HTERT RPE-1 (cell line): ENCODE measurements around the gene SESN2.

ENCODE experiments used
- in situ Hi-C: fragments of 300-500 bp; cut with MboI; formaldehyde crosslinking; loops from 4 replicates; pipeline ENCODE4 v1.14.3; 2020; ENCODE audit warnings: low sequenced_read_pairs

The SESN2 gene

GRCh38 chr1:28249013-28249865 is 10.1 kb upstream of the SESN2 start:
- in situ Hi-C loops, result no loop called here

GRCh38 chr1:28249866-28250295 is 9.4 kb upstream of the SESN2 start:
- in situ Hi-C loops, result no loop called here

DNA sequence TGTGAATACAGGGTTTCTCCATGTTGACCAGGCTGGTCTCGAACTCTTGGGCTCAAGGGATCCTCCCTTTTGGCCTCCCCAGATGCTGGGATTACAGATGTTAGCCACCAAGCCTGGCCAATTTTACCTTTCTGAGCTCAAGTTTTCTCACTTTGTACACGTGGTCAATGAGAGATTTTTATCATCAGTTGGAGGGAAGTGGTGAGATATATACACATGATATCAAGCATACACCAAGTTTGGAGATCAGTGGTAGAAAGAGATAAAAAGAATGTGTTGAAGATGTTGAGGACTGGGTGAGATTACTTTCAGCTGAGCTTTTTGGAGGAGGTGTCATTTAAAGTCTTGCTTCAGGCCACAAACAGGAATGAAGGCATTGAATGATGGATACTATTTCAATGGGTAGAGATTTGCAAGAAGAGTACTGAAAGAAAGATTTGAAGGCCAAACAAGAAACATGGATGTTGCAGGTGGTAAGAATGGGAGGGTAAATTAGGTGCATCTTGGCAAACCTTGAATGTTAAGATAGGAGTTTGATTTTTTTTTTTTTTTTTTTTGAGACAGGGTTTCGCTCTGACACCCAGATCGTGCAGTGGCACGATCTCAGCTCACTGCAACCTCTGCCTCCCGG is 3.0 kb upstream of the SESN2 start:
- in situ Hi-C loops, result no loop called here

GRCh38 chr1:28257736-28258135 is 1.6 kb upstream of the SESN2 start:
- in situ Hi-C loops, result no loop called here

GRCh38 chr1:28258628-28259251 is 578 bp upstream of the SESN2 start:
- in situ Hi-C loops, result no loop called here

- in situ Hi-C loops, result no loop called here
These were observed 850 bp downstream of the SESN2 start for GRCh38 chr1:28259934-28260802.

- in situ Hi-C loops, result no loop called here
These were observed 1.5 kb downstream of the SESN2 start for GRCh38 chr1:28260803-28261174.

GRCh38 chr1:28264897-28265296 is 5.6 kb downstream of the SESN2 start:
- in situ Hi-C loops, result no loop called here

GRCh38 chr1:28265577-28265976 is 6.3 kb downstream of the SESN2 start:
- in situ Hi-C loops, result no loop called here

DNA sequence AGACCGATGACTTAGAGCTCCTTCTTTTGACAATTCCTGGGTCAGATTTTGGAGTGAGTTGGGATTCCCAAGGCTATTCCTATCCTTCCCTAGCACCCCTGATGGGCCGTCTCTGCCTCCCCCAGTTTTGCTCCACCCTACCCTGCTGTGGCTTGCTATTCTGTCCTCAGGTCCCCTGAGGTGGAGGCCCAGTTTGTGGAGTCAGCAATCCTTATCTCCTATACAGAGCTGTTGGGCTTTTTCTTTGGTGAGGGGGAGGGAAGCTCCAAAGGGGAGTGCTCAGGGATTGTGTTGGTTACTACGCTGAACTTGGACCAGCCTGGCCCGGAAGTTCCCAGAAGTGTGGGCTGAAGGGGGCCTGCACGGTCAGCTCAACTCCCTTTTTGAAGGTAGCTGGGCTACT is 7.6 kb downstream of the SESN2 start:
- in situ Hi-C loops, result no loop called here

DNA sequence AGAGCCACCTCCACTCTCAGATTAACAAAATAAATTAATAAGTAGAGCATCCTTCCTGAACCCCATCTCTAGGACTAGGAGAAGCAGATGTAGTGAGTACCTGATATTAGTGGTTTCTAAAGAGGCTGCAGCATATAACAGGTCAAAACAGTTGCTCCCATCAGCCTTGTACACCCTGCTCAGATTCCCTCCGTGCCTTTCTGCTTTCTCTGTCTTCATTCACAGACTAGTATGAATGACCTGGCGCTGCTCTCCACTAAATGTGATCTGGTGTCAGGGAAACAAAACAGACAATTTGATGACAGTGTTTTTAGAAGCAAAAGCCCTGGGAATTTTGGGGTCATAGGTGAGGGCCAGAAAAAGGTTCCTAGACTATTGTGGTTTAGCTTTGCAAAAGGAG is 8.3 kb downstream of the SESN2 start:
- in situ Hi-C loops, result no loop called here

DNA sequence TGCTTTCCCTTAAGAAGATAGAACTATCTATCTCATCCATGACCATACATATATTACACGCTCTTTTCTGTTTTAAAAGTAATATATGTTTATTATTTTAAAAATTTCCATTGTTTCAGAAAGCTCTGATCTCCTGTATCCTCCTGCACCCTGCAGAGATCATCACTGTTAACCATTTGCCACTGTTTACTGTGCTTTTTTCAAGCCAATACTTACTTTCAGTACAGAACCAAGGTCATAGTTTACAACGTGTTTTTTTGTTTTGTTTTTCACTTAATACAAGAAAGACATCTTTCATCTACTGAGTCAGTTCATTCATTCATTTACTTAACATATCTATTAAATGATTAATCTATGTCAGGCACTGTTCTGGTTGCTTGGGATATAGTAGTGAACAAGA is 10.2 kb downstream of the SESN2 start:
- in situ Hi-C loops, result no loop called here

DNA sequence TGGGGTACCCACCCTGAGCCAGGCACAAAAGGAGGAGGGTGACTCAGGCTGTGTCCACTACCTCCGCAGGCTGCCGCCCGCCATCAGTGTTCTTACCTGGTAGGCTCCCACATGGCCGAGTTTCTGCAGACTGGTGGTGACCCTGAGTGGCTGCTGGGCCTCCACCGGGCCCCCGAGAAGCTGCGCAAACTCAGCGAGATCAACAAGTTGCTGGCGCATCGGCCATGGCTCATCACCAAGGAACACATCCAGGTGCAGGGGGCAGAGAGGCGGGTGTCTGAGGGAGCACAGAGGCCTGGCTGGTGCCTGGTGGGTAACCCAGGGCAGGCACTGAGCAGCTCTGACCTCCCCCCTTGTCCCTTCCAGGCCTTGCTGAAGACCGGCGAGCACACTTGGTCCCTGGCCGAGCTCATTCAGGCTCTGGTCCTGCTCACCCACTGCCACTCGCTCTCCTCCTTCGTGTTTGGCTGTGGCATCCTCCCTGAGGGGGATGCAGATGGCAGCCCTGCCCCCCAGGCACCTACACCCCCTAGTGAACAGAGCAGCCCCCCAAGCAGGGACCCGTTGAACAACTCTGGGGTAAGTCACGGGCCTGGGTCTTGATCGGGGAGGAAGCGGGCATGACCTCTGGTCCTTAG is 13.0 kb downstream of the SESN2 start:
- in situ Hi-C loops, result no loop called here

DNA sequence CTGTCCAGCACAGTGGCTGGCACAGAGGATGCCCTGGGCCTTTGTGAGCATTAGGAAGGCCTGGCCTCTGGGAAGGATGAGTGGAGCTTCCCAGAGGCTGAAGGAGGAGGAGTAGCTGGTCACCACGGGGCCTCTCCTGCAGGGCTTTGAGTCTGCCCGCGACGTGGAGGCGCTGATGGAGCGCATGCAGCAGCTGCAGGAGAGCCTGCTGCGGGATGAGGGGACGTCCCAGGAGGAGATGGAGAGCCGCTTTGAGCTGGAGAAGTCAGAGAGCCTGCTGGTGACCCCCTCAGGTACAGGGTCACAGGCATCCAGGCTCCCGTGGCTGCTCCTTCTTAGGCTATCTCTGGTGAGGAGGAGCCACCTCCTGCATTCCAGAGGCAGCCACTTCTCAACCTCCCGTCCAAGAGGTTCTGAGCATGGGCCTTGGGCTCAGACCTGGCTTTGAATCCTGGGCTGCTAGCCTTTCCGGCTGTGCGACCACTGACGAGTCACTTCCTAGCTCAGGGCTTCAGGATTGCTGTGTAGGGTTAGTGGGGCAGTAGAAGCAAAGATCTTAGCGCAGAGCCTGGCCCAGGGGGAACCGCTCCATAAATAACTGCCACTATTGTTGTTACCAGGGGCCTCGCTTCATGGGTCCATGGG is 14.0 kb downstream of the SESN2 start:
- in situ Hi-C loops, result no loop called here

DNA sequence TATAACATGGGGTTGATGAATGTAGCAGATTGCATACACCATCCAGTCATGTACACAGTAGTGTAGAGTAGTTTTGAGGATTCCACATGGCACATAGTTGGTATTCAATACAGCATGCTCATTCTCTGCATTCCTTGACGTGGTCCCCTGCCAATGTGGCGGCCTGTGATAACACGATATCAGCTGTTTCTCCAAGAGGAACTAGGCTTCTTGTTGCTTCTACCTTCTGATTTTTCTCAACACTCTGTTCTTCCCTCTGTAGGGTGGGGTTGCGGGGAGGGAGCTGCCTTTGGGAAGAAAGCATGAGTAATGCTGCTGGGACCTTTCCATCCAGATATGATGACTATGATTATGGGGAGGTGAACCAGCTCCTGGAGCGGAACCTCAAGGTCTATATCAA is 19.4 kb downstream of the SESN2 start:
- in situ Hi-C loops, result no loop called here

DNA sequence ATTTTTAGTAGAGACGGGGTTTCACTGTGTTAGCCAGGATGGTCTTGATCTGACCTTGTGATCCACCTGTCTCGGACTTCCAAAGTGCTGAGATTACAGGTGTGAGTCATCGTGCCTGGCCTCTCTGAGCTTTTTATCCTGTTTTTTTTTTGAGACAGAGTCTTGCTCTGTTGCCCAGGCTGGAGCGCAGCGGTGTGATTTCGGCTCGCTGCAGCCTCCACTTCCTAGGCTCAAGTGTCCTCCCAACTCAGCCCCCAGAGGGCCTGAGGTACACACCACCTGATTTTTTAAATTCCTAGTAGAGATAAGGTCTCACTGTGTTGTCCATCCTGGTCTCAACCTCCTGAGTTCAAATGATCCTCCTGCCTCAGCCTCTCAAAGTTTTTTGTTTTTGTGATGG is 20.4 kb downstream of the SESN2 start:
- in situ Hi-C loops, result no loop called here

DNA sequence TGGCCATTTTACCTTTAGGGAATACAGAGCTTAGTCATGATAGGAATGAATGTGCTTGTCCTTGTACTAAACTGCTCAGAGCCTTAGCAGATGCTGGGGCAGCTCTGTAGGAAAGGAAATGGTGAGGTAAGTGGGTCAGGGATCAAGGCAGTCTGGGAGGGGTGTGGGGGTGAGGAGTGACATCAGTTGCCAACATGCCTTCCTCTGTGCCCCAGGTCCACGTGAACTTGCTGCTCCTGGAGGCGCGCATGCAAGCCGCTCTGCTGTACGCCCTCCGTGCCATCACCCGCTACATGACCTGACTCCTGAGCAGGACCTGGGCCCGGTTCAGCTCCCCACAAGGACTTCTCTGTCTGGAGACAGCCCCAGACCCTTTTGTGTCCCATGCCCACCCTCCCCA is 21.2 kb downstream of the SESN2 start:
- in situ Hi-C loops, result no loop called here

DNA sequence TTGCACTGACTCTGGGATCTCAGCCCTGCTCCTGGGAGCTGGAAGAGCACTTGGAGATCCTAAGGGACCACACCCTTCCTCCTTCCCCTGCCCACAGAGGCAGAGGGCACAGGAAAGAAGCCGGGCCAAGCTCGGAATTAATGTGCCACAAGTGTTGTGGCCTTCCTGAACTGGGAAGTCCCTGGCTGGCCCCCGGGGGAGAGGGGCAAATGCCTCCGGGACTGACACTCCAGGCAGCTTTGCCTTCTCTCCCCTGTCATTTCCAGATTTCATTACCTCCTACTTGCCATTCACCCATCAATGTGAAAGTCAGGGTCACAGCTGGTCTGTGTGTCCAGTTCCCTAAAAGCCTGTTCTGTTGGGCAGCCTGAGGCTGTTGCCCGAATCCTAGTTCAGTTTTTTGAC is 21.7 kb downstream of the SESN2 start:
- in situ Hi-C loops, result no loop called here

GRCh38 chr1:28281608-28282425 is 22.5 kb downstream of the SESN2 start:
- in situ Hi-C loops, result no loop called here
